HG03354 (cell line): ENCODE data around the gene MUC20.
"Not testable (repeated sequence)": the region's sequence is repeated elsewhere in the genome, so short reads cannot be mapped to it uniquely, and the experiment has no call there.

Experiments
- ATAC-seq: cut with Tn5 transposase; IDR thresholded peaks from one replicate; pipeline ENCODE4 v1.9.1; 2021; ENCODE audit warnings: mild to moderate bottlenecking; ENCODE audit not compliant: unreplicated experiment, poor library complexity, severe bottlenecking

The MUC20 gene

GRCh38 chr3:195708061-195708460 lies 12.7 kb upstream of the MUC20 start:
- no peak for ATAC-seq

- ATAC-seq = no peak
Observed at GRCh38 chr3:195708626-195709481, 11.9 kb upstream of the MUC20 start.

- no peak for ATAC-seq
Observed at GRCh38 chr3:195709676-195710085, 11.1 kb upstream of the MUC20 start.

GRCh38 chr3:195710126-195710905 lies 10.5 kb upstream of the MUC20 start:
- not testable (repeated sequence) for ATAC-seq

DNA sequence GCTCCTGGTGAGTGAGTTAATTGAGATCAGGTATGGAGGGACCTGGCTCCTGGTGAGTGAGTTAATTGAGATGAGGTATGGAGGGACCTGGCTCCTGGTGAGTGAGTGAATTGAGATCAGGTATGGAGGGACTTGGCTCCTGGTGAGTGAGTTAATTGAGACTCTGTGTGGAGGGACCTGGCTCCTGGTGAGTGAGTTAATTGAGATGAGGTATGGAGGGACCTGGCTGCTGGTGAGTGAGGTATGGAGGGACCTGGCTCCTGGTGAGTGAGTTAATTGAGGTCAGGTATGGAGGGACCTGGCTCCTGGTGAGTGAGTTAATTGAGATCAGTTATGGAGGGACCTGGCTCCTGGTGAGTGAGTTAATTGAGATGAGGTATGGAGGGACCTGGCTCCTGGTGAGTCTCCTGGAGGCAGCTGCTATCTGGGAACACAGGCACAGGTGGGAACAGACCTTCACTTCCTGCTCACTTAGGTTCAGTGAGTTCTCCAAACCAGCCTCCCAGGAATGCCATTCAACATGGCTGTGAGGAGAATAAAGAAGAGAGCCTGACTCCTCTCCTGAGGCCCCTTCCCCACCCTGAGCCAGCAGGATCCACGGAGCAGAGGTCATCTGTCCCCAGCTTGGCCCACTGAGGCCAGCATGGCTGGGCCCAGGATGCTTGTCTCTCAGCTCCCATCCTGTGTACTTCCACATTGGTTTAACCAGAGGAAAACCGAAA lies 9.5 kb upstream of the MUC20 start:
- not testable (repeated sequence) for ATAC-seq

GRCh38 chr3:195711813-195712534 lies 8.8 kb upstream of the MUC20 start:
- ATAC-seq = no peak

DNA sequence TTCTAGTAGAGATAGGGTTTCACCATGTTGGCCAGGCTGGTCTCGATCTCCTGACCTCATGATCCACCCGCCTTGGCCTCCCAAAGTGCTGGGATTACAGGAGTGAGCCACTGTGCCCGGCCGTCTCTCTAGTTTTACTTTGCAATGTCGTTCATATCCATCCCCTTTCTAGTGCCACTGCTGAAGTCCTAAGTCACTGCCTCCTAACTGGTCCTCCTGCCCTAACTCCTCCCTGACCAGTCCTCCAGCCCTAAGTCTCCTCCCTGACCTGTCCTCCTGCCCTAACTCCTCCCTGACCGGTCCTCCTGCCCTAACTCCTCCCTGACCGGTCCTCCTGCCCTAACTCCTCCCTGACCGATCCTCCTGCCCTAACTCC lies 8.3 kb upstream of the MUC20 start:
- ATAC-seq = not testable (repeated sequence)

DNA sequence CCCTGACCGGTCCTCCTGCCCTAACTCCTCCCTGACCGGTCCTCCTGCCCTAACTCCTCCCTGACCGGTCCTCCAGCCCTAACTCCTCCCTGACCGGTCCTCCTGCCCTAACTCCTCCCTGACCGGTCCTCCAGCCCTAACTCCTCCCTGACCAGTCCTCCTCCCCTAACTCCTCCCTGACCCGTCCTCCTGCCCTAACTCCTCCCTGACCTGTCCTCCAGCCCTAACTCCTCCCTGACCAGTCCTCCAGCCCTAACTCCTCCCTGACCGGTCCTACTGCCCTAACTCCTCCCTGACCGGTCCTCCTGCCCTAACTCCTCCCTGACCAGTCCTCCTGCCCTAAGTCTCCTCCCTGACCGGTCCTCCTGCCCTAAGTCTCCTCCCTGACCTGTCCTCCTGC lies 7.6 kb upstream of the MUC20 start:
- not testable (repeated sequence) for ATAC-seq

- ATAC-seq = no peak
Observed at GRCh38 chr3:195714380-195715011, 6.3 kb upstream of the MUC20 start.

DNA sequence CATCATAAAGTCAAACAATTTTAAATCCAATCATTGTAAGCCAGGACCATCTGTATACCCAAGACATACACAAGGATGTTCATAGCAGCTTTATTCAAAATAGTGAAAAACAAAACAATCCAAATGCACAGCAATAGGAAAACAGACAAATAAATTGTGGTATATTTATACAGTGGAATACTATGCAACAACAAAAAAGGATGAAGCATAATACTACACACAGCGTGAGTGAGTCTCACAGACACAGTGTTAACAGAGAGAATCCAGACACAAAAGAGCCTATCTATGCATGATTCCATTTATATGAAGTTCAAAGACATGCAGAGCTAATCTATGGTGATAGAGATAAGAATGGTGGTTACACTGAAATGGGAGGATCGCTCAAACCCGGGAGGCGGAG lies 5.6 kb upstream of the MUC20 start:
- ATAC-seq = no peak

DNA sequence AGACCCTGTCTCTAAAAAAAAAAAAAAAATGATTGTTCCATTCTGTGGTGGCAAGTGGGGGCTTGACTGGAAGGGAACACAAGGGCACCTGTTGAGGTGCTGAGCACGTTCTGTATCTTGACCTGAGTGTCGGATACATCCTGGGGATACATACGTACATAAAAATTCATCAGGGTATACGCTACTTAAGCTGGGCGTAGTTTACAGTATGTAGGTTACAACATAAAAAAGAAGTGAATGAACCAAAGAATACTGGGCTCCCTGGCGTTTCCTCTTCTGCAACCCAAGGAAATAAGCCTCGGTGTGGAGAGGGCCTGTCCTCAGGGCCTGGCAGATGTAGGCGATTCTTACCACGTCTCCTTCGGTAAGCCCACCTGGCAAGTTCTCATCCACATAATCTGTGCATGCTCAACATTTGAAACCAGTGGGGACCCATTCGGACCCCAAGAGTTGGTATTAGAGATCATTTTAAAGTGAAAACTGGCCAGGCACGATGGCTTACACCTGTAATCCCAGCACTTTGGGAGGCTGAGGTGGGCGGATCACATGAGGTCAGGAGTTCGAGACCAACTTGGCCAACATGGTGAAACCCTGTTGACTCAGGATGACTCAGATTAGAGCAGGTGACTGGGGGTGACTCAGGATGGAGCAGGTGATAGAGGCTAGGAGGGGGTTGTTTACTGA lies 5.1 kb upstream of the MUC20 start:
- no peak for ATAC-seq

- no peak for ATAC-seq
Observed at GRCh38 chr3:195717416-195717815, 3.4 kb upstream of the MUC20 start.

DNA sequence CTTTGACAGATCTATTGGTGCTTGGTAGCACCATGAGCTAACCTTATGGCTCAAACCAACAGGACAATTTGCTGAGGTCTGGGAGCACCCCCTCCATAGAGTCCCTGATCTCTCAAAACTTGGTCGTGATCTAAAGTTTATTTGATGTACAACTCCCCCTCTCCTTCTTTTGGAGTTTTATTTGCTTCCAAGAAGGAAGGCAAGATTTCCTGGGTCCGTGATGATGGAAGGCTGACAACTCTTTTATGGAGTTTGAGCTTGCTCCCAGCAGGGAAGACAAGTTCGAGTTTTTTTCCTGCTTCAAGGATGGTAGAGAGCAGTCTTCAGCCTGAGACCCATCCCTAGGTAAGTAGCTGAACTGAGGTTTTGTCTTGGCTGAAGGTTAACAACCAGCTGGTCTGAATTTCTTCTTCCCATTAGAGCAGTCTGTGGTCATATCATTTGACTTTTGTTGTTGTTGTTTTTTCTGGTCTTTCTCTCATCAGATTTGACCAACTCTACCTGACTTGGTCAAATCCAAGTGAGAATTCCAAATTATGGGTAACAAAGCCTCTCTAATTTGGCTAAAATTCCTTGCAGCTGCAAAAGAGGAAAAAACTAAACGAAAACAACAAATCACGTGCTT lies 2.8 kb upstream of the MUC20 start:
- no peak for ATAC-seq

DNA sequence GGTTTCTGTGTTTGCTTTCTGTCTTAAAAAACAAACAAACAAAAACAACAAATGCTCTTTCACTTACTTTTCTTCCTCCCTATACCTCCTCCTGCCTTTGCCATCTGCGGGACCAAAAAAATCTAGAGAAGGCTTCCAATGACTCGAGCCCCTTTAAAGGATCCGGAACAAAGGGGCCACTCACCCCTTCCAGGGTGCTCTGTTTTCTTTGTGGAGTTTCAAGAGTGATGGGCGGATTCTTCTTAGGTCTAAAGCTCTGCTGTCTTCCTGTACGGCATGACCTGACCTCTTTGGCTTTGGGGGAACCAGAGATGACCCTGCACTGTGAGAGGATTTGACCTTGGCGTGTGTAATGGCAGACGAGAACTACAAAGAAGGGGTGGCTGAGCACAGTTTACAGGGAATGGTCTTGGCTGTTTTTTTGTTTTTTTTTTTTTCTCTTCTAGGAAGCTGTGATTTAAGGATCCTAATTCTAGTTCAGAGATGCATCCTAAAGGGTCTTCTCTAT lies 2.2 kb upstream of the MUC20 start:
- ATAC-seq = no peak

GRCh38 chr3:195719514-195720254 lies 1.1 kb upstream of the MUC20 start:
- not testable (repeated sequence) for ATAC-seq

GRCh38 chr3:195722139-195722995 lies 1.6 kb downstream of the MUC20 start:
- ATAC-seq = not testable (repeated sequence)

GRCh38 chr3:195722996-195723345 lies 2.2 kb downstream of the MUC20 start:
- ATAC-seq = not testable (repeated sequence)
